Measurements from ENCODE around the gene ACTR1B.
"Not testable (repeated sequence)": the region's sequence is repeated elsewhere in the genome, so short reads cannot be mapped to it uniquely, and the experiment has no call there.

Gene ACTR1B

DNA sequence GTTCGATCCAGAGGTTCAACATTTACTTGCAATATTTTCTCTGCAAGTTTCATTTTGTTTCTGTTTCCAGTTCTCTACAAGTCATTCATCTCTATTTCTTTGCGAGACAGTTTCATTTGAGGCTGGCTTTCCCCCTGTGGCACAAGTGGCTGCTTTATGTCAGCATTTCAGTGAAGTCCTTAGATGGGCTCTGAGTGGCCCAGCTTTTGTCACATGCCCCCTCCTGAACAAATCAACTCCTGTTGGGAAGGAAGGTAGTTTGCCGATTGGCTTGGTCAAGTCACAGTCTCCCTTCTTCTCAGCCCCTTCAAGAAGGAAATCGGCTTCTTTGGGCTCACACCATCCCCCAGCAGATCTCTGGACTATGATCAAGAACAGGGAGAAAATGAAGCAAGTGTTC, 55.1 kb downstream of the ACTR1B start:
- DNase-seq, result not testable (repeated sequence)
